DMS79 (cell line): ENCODE results near the gene POC1A.

Source experiments
- DNase-seq: peaks from one replicate; lab custom pipeline; 2025; lab: John Stamatoyannopoulos, UW

POC1A gene

DNA sequence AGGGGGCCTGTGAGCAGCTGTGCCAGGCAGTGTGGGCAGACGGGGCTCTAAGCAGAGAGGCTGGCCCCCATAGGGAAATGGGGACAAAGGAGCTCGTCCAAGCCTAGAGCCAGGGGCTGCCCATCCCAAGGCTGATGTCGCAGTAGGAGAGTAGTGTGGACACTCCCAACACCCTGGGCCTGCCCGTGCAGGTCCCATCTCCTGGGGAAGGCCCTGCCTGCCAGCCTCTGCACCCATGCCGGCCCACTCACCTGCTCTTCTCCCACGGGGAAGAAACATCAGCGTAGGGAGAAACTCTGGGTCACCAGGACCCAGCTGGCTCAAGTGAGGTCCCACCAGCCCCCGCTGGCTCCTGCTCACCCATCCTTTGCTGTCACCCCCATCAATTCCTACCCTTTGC lies 87.2 kb downstream of the POC1A start:
- DNase-seq: no peak

DNA sequence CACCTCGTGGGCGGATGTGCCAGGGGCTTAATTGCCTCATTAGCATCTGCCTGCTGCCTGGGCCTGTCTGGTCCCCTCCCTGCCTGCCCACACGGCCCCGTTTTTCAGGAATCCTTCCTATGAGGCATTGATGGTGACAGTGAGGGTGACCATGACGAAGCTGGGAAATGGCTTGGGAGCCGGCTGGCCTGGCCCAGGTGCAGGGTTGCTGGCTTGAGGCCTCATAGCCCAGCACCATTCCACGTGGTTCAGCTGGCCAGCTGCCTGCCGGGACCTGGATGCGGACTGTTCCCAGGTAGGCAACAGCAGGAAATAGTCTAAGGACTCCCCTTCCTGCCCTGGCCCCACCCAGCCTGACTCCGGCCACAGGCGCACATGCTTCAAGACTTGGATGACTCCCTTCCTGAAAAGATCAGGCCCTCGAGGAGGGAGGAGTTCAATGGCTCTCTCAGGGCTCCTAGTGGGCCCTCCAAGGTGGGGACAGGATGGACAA lies 88.9 kb downstream of the POC1A start:
- no peak for DNase-seq

DNA sequence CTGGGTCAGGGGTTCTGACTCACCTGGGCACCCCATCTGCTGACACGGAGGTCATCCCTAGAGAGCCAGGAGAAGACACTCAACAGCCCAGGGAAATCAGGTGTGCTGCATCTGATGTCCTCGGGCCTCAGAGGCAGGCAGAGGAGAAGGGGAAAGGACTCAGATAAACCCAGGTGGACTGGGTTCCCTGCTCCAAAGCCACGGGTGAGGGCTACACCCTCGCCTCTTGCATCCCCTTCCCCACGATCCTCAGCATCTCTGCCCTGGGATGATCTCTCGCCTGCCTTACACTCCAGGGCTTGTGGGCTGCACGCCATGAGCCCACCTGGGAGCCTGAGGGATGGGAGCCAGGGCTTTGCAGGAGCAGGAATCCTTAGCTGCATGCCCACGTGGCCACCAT lies 89.7 kb downstream of the POC1A start:
- no peak for DNase-seq

DNA sequence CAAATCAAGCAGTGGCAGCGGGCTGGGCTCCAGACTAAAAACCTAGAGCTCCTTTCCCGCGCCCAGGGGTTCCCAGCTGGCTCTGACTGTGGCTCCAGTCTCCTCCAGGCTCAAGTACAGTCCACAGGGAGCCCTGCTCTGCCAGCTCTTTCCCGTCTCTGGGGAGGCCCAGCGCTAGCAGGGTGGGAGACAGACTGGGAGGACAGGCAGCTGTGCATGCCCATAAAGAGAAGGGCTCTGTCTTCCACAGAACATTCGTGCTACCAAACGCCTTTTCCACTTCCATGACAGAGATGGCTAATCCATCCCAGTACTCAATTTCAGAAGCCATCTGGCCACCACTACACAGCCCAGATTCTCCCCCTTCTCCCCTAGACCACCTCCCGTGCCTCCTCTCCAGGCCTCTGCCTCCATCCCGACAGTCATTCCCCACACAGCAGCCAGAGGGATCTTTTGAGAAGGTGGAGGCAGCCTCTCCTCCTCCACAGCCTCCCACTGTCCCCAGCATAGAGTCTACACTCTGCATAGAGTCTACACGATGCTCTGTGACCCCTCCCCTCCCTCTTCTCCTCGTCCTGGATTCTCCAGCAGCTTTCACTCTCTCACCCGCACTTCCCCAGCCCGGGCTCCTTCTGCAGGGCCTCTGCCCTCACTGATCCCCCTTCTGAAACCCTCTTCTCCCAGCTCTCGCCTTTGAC lies 91.0 kb downstream of the POC1A start:
- DNase-seq: no peak

- no peak for DNase-seq
These were observed 91.7 kb downstream of the POC1A start for GRCh38 chr3:52062505-52062904.

DNA sequence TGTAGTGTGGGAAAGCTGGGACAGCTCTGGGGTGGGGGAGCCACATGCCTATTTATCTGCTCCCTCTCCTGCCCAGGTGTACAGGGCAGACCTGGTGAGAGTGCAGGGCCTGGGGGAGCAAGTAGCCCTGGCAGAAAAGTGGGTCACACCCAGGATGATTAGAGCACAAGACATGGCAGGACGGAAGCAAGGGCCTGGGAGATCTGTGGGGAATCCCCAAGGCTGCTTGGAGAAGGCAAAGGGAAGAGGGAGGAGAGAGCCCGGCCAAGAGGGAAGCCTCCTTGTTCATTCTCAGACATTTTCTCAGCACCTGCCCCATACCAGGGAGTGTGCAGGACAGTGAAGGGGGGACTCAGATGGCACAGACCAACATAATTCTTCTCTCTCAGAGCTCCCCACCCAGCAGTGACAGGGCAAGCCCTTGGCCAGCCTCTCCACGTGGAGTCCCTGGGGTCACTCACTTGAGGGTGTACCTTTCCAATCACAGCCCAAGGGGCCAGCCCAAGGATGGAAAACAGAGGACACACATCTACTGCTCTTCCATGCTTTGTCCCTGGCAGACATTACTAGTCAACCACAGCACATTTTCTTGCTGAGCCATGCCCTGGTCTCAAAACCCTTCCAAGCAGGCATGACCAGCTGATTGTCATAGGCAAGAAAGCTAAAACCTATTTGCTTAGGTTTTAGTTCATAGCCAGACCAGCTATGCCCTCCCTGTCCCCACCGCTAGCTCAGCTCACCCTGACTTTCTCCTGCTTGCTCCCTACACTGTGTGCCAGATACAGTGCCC lies 92.9 kb downstream of the POC1A start:
- no peak for DNase-seq

- no peak for DNase-seq
These were observed 94.4 kb downstream of the POC1A start for GRCh38 chr3:52059781-52060180.

DNA sequence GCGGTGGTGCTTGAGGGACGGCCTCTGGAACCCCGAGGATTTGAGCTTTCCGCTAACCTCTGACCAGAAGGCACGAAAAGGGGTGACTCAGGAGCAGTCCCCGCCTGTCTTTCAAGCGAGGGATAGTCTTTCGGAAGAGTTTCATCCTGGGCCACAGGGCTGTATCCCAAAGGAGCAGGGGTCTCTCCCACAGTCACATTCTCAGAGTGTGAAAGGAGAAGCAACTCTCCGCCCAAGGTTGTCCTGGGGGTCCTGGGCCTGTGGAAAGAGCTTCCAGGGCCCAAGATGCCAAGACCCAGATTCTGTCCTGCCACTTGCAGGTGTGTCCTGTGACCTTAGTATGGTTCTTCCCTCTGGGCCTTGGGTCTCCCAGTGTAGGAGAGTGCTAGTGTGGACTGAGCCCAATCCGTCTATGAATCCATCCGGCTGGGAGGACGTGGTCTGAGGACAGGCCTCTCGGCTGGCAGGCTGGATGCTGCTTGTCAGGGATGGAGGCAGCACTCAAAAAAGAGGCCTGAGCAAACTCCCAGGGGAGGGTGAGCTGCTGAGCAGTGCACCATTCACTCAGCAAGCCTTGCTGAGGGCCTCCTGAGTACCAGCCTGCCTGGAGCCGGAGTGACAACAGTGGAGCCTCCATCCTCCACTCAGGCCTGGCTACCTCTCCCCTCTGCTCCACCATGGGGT lies 96.3 kb downstream of the POC1A start:
- DNase-seq: no peak

DNA sequence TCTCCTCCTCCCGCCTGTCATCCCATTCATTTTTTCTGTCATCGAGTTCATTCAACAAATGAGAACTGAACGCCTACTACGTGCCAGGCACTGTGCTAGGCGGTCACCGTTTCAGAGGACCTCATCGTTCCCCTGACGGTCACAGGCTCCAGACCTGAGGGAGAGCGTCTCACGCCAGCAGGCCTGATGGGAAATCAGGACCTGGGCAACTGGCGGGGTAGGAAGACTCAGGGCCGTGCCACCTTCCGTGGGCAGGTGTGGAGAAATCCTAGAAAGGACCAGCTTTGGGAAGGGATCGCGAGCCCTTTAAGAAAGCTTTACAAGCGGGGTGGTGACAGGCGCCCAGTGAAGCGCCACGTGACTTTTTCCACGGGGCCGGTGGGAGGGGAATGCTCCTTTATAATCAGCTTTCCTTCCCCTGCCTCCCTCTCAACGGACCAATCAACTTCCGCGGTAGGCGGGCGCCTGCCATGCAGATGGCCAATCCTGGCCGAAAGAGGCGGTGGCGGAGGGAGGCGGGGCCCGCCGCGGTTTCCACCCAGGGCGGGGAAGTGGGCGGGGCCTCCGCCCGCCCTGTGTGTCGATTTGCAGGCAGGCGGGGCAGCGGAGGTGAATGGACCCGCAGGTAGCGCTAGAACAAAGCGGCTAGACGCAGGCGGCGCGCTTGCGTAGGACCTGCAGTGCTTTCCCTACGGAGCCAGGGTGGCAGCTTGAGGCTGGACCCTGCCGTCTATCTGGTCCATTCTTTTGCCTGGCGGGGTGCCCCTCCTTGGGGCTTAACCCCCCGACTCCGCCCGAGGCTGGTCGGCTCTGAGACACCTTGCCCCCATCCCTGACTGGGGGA lies 97.0 kb downstream of the POC1A start:
- peak; percentile 79 for DNase-seq

DNA sequence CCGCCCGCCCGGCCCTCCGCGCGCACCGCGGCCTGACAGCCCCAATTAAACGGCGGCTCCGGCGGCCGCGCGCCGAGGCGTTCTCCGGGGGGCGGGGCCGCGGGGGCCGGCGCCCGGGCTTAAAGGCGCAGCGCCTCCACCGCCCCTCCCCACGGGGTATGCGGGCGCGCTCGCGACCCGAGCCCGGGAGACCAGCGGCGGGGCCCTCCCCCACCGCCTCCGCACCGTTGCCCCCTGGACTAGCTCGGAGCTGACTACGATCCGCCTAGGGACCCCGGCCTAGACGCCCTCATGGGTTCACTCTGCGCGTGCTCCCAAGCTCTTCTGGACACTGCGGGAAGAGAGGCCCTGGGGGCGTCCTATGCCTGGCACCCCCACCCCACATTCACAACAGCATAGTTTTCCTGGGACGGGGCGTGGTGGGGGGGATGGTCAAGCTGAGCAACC lies 97.7 kb downstream of the POC1A start, which contains the start of gene DUSP7:
TSS of gene DUSP7 (minus strand) at position 51 of the 447 bp plus-strand sequence. CDS start 205 bp downstream, outside the sequence.
- DNase-seq: no peak

DNA sequence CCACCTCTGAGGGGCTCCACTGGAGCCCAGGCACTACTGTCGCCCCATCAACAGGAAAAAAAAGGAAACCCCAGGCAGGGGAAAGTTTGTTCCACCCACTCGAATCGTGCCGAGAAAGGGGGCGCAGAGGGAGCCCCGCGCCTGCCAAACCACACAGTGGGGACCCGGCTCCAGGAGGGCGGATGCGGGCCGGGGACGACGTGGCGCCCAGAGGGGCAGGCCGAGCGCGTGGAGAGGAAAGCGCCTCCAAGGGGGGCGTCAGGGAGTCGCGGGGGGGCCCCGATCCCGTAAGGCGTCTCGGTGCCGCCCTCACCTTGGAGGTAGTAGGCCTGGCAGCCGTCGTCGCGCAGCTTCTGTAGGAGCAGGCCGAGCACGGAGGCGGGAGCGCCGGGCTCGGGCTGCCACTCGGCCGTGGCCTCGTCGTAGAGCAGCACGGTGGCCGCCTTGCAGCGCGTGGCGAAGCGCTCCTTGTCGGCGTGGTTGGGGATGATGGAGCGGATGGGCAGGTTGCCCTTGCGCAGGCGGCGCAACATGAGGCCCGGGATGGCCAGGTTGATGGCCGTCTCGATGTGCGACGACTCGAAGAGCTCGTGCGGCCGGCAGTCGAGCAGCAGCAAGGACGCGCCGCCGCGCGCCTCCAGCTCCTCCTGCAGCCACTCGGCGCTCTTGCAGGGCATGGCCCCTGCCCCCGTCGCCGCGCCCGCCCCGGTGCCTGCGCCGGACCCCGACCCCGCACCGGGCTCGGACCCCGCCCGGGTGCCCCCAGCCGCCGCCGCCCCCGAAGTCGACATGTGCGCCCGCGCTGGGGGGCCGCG lies 98.5 kb downstream of the POC1A start:
- no peak for DNase-seq

DNA sequence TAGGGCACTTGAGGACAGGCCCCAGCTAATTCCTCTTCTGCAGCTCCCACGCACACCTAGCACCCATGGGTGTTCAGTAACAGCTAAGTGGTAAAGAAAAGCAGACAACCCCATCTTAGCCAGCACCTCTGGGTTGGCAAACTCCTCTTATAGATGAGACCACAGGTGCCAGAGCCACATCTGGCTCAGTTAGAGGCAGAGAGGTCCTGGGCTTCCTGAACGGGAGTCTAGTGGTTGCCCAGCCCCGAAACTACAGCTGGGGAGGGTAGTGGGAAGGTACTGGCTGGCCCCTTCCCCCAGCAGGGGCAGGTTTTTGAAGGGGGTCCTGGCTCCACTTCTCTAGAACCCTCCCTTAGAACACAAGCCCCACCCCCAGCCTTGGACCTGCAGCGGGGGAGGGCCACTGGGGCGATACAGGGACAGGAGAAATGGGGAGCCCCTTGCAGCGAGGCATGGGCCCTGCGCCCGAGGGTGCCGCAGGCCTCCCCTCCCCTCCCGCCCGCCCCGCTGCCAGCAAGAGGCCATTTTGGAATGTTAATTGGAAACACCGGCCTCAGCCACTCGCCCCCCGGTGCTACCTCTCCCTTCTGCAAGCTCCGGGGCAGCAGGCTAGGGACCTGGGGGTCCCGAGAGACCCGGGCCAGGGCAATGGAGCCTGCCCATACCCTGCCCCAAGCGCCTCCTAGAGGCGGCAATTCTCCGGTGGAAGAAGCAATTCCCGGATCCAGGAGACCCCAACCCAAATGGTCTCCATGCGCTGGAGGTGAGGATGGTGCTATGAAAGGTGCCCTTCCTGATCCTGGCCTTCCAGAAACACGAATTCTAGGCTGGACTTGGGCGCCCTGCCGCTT lies 99.3 kb downstream of the POC1A start:
- no peak for DNase-seq

GRCh38 chr3:52053307-52054304 lies 100.6 kb downstream of the POC1A start:
- DNase-seq: no peak

- no peak for DNase-seq
These were observed 101.4 kb downstream of the POC1A start for GRCh38 chr3:52052831-52053306.

- no peak for DNase-seq
These were observed 102.8 kb downstream of the POC1A start for GRCh38 chr3:52051444-52051843.

GRCh38 chr3:52050571-52050970 lies 103.7 kb downstream of the POC1A start:
- no peak for DNase-seq

DNA sequence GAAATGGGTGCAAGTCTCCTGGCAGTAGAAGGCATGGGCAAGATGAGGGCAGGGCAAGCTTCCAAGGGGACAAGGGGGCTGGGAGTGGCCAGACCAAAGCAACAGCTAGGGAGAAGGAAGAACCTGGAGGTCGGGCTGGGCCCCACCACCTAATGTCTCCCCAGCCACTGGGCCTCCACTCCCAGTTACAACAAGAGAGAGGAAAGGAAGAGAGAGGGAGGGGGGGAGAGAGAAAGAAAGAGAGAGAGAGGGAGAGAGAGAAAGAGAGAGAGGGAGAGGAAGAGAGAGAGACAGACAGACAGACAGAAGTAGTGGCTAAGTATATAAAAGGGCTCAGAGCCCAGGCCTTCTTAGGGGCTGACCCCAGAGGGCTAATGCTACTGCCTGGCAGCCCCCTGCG lies 104.7 kb downstream of the POC1A start:
- no peak for DNase-seq

GRCh38 chr3:52047295-52047960 lies 106.8 kb downstream of the POC1A start:
- DNase-seq: no peak
